ENCODE data around the gene PLA2G12B.
"Not testable (repeated sequence)": the region's sequence is repeated elsewhere in the genome, so short reads cannot be mapped to it uniquely, and the experiment has no call there.

Gene PLA2G12B

GRCh38 chr10:72935361-72935760, 19.2 kb downstream of the PLA2G12B start:
- DNase-seq (ENCODE audit: low read depth in 2 of 2): no peak

GRCh38 chr10:72932259-72933015, 22.2 kb downstream of the PLA2G12B start:
- no peak for DNase-seq (ENCODE audit: low read depth in 2 of 2)

GRCh38 chr10:72930276-72930675, 24.3 kb downstream of the PLA2G12B start:
- DNase-seq (ENCODE audit: low read depth in 2 of 2): no peak

- no peak for DNase-seq (ENCODE audit: low read depth in 2 of 2)
Observed at GRCh38 chr10:72928798-72929197, 25.8 kb downstream of the PLA2G12B start.

- no peak for DNase-seq (ENCODE audit: low read depth in 2 of 2)
Observed at GRCh38 chr10:72927485-72927884, 27.1 kb downstream of the PLA2G12B start.

- no peak for DNase-seq (ENCODE audit: low read depth in 2 of 2)
Observed at GRCh38 chr10:72925951-72926465, 28.6 kb downstream of the PLA2G12B start.

GRCh38 chr10:72924351-72924750, 30.3 kb downstream of the PLA2G12B start:
- no peak for DNase-seq (ENCODE audit: low read depth in 2 of 2)

- DNase-seq (ENCODE audit: low read depth in 2 of 2): not testable (repeated sequence)
Observed at GRCh38 chr10:72921147-72921683, 33.4 kb downstream of the PLA2G12B start.

GRCh38 chr10:72918352-72918751, 36.3 kb downstream of the PLA2G12B start:
- no peak for DNase-seq (ENCODE audit: low read depth in 2 of 2)

- not testable (repeated sequence) for DNase-seq (ENCODE audit: low read depth in 2 of 2)
Observed at GRCh38 chr10:72917803-72918332, 36.7 kb downstream of the PLA2G12B start.

- DNase-seq (ENCODE audit: low read depth in 2 of 2): not testable (repeated sequence)
Observed at GRCh38 chr10:72917201-72917600, 37.4 kb downstream of the PLA2G12B start.

GRCh38 chr10:72913287-72913686, 41.3 kb downstream of the PLA2G12B start:
- DNase-seq (ENCODE audit: low read depth in 2 of 2): no peak

GRCh38 chr10:72912736-72913135, 41.9 kb downstream of the PLA2G12B start:
- no peak for DNase-seq (ENCODE audit: low read depth in 2 of 2)

- DNase-seq (ENCODE audit: low read depth in 2 of 2): no peak
Observed at GRCh38 chr10:72911758-72912157, 42.8 kb downstream of the PLA2G12B start.

- no peak for DNase-seq (ENCODE audit: low read depth in 2 of 2)
Observed at GRCh38 chr10:72910705-72911104, 43.9 kb downstream of the PLA2G12B start.

GRCh38 chr10:72906446-72906845, 48.2 kb downstream of the PLA2G12B start:
- no peak for DNase-seq (ENCODE audit: low read depth in 2 of 2)

GRCh38 chr10:72904806-72905205, 49.8 kb downstream of the PLA2G12B start:
- no peak for DNase-seq (ENCODE audit: low read depth in 2 of 2)

GRCh38 chr10:72903941-72904446, 50.6 kb downstream of the PLA2G12B start:
- DNase-seq (ENCODE audit: low read depth in 2 of 2): not testable (repeated sequence)

- no peak for DNase-seq (ENCODE audit: low read depth in 2 of 2)
Observed at GRCh38 chr10:72899545-72899944, 55.1 kb downstream of the PLA2G12B start.

GRCh38 chr10:72898616-72899015, 56.0 kb downstream of the PLA2G12B start:
- no peak for DNase-seq (ENCODE audit: low read depth in 2 of 2)

- no peak for DNase-seq (ENCODE audit: low read depth in 2 of 2)
Observed at GRCh38 chr10:72895236-72895850, 59.3 kb downstream of the PLA2G12B start.

- no peak for DNase-seq (ENCODE audit: low read depth in 2 of 2)
Observed at GRCh38 chr10:72893136-72893798, 61.3 kb downstream of the PLA2G12B start, which contains the start of gene OIT3. OIT3 (plus strand) TSS chr10:72893739; CDS start chr10:72893799, 60 bp downstream.

All from stimulated activated CD4-positive, alpha-beta T cell treated with anti-CD3 and anti-CD28 coated beads, Interleukin-1b, Interleukin-23, amount 100 ng/mL, for 1 hour (primary cell).